Hematopoietic multipotent progenitor cell (in vitro differentiated cells): Measurements from ENCODE around the gene RNASE8. TPM values are rescaled to one million over a fixed set of nuclear protein-coding genes. Genes with fewer than 3 reads are reported as not detected.

Experiments used
- DNase-seq, 3 donors: peaks; one replicate each; pipeline ENCODE4 v3.0.0-alpha.2; 2011 to 2015; ENCODE audit warnings: low read depth in 2 of 3, low spot score in 2 of 3
- total RNA-seq: library from RNA; depleted of rRNA; stranded (reverse); fragments of >200 nt; gene quantifications from one replicate; pipeline ENCODE4 v1.2.3, GENCODE V29; 2012

The RNASE8 gene
- total RNA-seq, 1 donor, result not detected

DNA sequence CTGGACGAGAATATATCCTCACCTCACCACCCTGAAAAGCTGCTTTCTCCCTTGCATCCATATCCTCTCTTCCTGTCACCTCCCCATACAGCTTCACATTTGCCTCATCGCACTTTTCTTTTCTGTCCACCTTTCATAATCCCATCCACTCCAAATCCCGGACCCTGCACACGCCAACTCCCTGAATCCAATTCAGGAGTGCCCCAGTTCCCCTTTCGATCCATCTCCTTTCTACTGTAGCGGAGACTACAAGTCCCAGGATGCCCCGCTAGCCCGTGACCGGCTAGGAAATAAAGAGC is 45.7 kb downstream of the RNASE8 start:
- no peak for DNase-seq

- DNase-seq, result peak; percentile 87 to 97 (median 95)
These were observed 46.3 kb downstream of the RNASE8 start for GRCh38 chr14:21103710-21104447.

- DNase-seq, result peak in 2 of 3 donors; percentile 64 to 65
These were observed 46.9 kb downstream of the RNASE8 start for GRCh38 chr14:21104448-21105060.

DNA sequence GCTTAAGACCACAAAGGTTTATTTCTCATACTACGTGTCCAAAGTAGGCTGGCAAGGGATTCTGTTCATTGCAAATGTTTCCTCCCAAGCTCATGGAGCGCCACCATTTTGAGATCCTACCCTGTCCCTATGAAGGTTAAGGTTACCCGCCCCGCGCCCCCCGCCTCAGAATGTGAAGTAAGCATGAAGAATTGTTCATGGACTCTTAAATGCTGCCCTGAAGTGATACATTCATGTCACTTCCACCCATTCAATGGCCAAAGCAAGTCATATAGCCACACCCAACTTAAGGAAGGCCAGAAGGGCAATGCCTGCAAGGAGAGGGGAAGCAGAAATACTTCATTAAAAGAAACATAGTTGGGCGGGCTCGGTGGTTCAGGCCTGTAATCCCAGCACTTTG is 47.5 kb downstream of the RNASE8 start:
- no peak for DNase-seq

DNA sequence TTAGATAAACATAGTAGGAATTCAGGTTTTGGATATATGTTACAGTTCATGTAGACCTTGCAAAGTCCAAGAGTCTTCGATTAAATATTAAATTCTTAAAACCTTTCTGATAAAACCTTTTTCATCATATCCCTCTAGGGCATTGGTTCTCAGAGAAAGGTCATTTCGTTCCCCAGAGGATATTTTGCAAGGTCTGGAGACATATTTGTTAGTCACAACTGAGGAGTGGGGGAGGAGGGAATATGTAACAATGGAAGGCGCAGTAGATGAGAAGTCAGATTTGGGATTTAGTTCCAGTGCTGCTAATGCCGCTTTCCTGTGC is 48.5 kb downstream of the RNASE8 start:
- DNase-seq, result no peak

- peak; percentile 55 to 82 (median 78) for DNase-seq
These were observed 49.1 kb downstream of the RNASE8 start for GRCh38 chr14:21106498-21107282.

DNA sequence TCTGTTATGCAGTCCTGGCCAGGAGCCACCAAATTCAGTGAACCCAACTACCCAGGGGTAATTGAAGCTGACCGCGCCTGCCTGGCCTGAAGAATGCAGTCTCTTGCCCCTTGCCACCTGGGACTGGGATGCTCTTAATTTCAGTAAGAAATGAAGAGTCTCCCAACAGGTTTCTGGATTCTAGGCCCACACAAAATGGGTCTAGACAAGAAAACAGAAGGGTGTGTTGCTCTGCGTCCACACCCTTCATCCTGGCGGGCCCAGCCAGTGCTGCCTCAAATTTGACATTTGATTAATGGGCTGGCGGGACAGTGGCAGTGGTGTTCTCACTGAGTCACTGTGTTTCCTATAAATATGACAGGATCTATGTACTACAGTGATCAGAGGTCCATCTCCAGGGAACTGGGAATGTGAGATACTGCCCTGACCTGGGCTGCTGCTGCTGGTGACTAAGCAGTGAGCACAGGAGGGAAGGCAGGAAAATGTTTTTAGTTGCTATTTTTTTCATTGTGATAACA is 49.7 kb downstream of the RNASE8 start:
- no peak for DNase-seq

Other genes starting within 250 kb of the RNASE8 start
- 3.0 TPM for gene RNASE3, start 166.4 kb upstream of the RNASE8 start, total RNA-seq
- gene RNASE2, start 102.3 kb upstream of the RNASE8 start, total RNA-seq, result 11.6 TPM
- 58.4 TPM for gene METTL17, start 67.8 kb upstream of the RNASE8 start, total RNA-seq
- not detected for gene SLC39A2, start 58.5 kb upstream of the RNASE8 start, total RNA-seq
- 21.8 TPM for gene NDRG2, start 32.8 kb upstream of the RNASE8 start, total RNA-seq
- gene TPPP2, start 27.6 kb upstream of the RNASE8 start, total RNA-seq, result not detected
- gene RNASE13, start 23.0 kb upstream of the RNASE8 start, total RNA-seq, result not detected
- gene RNASE7, start 15.5 kb upstream of the RNASE8 start, total RNA-seq, result not detected
- 35.5 TPM for gene ARHGEF40, start 12.5 kb downstream of the RNASE8 start, total RNA-seq
- 31.2 TPM for gene ZNF219, start 40.8 kb downstream of the RNASE8 start, total RNA-seq
- gene TMEM253, start 43.2 kb downstream of the RNASE8 start, total RNA-seq, result not detected
- gene OR5AU1, start 98.2 kb downstream of the RNASE8 start, total RNA-seq, result under 0.01 TPM
- gene HNRNPC, start 211.6 kb downstream of the RNASE8 start, total RNA-seq, result 273 TPM
- gene RPGRIP1, start 222.3 kb downstream of the RNASE8 start, total RNA-seq, result under 0.01 TPM